Transverse colon (tissue), 4 donors: ENCODE data around the gene GRIFIN.

Experiments
- CTCF ChIP-seq, 5 experiments: fragments of 200-600 bp in 3 of 5; fragments of 450-650 bp in 2 of 5; sonication (generic) in 3 of 5; IDR thresholded peaks; 1 replicate in 2 of 5; 2 replicates in 3 of 5; pipeline ENCODE4 v1.5.1; 2016 to 2017; ENCODE audit warnings: antibody characterized with exemption in 5 of 5, inconsistent platforms in 3 of 5, mild to moderate bottlenecking in 2 of 5, moderate library complexity in 1 of 5
- EP300 ChIP-seq: sonication (generic); formaldehyde crosslinking; IDR thresholded peaks from one replicate; pipeline ENCODE4 v1.6.1; 2017; ENCODE audit warnings: antibody characterized with exemption, low read depth
- POLR2A ChIP-seq: fragments of 450-650 bp; IDR thresholded peaks from one replicate; pipeline ENCODE4 v1.6.1; 2016; ENCODE audit warnings: antibody characterized with exemption, mild to moderate bottlenecking, moderate library complexity
- POLR2AphosphoS5 ChIP-seq, 3 donors: sonication (generic); formaldehyde crosslinking; IDR thresholded peaks; one replicate each; pipeline ENCODE4 v1.6.1; 2016; ENCODE audit warnings: antibody characterized with exemption in 3 of 3

DNA sequence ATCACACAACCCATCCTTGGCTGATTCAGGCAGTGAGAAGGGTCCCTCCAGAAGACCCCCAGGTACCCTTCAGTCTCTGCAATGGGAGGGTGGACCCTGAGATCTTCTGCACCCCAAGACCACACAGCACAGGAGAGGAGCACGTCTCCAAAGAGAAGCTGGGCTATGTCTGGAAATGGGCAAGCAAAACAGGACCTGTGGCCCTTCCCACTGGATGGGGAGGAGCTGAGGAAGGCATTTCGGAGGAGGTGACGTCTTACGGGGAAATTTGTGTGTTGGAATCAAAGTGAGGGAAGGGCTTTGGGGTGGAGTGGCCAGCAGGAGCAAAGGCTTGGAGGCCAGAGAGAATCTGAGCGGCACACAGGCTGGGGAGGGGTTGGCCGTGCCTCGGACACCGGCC, 16.5 kb downstream of the GRIFIN start:
- TF ChIP-seq CTCF (IDR thresholded peaks at IDR 0.05) (no peak), POLR2AphosphoS5 (IDR thresholded peaks at IDR 0.05) (no peak), POLR2A (no peak), EP300 (no peak)
